ENCODE results near the gene PHLDA3. TPM values are rescaled to one million over a fixed set of nuclear protein-coding genes. Genes with fewer than 3 reads are reported as not detected.

The PHLDA3 gene
- total and polyA plus RNA-seq, 2 donors (not counting 1 experiment from before 2014, with no cell fraction given) = 26.5 to 141 TPM

DNA sequence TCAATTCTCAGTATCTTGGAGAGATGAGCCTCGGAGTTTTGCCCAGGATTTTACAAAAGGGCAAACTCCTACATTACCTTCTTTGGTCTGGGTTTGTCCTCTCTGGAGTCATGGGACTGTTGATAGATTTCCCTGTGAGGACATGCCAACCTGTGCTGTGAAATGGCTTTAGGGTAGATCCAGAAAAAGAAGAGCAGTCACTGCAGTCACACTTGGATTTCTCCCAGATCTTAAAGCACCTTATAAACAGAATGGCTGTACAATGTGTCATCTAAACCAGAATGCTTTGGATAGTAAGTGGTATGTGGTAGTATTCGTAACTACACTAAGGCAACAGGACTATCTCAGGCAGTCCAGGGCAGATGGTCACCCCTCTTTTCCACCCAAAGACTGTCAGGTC is 39.8 kb upstream of the PHLDA3 start:
- Histone ChIP-seq H3K36me3 (ENCODE audit: control insufficient read depth, insufficient read depth, low read length) (no peaks in the 10 kb centered on the region), H3K4me1 (ENCODE audit: control insufficient read depth, extremely low read depth, insufficient read depth, low read length) (peaks cover 31% of the 10 kb centered on the region), H4K20me1 (ENCODE audit: control insufficient read depth, extremely low read depth, insufficient read depth, low read length) (no peaks in the 10 kb centered on the region), H3K9me3 (ENCODE audit: control insufficient read depth, insufficient read depth, low read depth, low read length) (no peaks in the 10 kb centered on the region), H2AFZ (ENCODE audit: low read length) (no peak overlapping the region), H3K4me2 (ENCODE audit: extremely low read depth, insufficient read depth, low read length) (no peak overlapping the region), H3K9ac (ENCODE audit: insufficient read depth, low read length) (no peak overlapping the region), H3K4me3 (replicated peaks in 1 of 4; ENCODE audit: control extremely low read depth in 1 of 4, insufficient read depth in 1 of 4, low read depth in 3 of 4, low read length in 4 of 4) (no peak overlapping the region), H3K79me2 (ENCODE audit: control insufficient read depth, insufficient read depth, low read length) (peaks cover 33% of the 10 kb centered on the region), H3K27me3 (ENCODE audit: control insufficient read depth, insufficient read depth, low read length) (no peaks in the 10 kb centered on the region), H3K27ac (ENCODE audit: insufficient read depth, low read length) (no peak overlapping the region)
- TF ChIP-seq, protein P1, sequence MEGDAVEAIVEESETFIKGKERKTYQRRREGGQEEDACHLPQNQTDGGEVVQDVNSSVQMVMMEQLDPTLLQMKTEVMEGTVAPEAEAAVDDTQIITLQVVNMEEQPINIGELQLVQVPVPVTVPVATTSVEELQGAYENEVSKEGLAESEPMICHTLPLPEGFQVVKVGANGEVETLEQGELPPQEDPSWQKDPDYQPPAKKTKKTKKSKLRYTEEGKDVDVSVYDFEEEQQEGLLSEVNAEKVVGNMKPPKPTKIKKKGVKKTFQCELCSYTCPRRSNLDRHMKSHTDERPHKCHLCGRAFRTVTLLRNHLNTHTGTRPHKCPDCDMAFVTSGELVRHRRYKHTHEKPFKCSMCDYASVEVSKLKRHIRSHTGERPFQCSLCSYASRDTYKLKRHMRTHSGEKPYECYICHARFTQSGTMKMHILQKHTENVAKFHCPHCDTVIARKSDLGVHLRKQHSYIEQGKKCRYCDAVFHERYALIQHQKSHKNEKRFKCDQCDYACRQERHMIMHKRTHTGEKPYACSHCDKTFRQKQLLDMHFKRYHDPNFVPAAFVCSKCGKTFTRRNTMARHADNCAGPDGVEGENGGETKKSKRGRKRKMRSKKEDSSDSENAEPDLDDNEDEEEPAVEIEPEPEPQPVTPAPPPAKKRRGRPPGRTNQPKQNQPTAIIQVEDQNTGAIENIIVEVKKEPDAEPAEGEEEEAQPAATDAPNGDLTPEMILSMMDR (conservative IDR thresholded peaks at IDR 0.05 in 1 of 2, IDR thresholded peaks at IDR 0.05 in 1 of 2; ENCODE audit: low read depth in 1 of 2, low read length in 2 of 2) = no peak
- DNase-seq (ENCODE audit: low read depth in 2 of 2) = peak in 1 of 2 donors; percentile 80

DNA sequence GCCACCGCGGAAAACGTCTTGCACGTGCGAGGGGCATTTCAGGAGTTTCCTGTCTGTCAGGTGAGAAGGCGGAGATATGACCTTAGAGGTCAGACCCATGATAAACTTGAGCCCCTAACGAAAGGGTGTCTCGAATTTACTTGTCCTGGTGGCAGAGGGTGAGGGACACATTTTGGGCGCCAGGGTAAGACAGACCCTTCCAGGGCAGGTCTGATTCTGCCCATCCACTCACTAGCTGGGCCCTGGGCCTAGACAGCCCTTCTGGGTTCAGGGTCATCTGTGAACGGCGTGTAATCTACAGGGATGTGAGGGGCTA is 38.3 kb upstream of the PHLDA3 start:
- no peak for DNase-seq (ENCODE audit: low read depth in 2 of 2)
- peak overlapping the region; percentile 95 for H3K27ac ChIP-seq (ENCODE audit: insufficient read depth, low read length)
- peaks cover 31% of the 10 kb centered on the region for H3K4me1 ChIP-seq (ENCODE audit: control insufficient read depth, extremely low read depth, insufficient read depth, low read length)
- H4K20me1 ChIP-seq (ENCODE audit: control insufficient read depth, extremely low read depth, insufficient read depth, low read length) = no peaks in the 10 kb centered on the region
- H3K4me3 ChIP-seq (replicated peaks in 1 of 4; ENCODE audit: control extremely low read depth in 1 of 4, insufficient read depth in 1 of 4, low read depth in 3 of 4, low read length in 4 of 4) = peak overlapping the region in 3 of 4 experiments; percentile 19 to 85 (median 70)
- TF ChIP-seq EZH2 (IDR thresholded peaks at IDR 0.05; ENCODE audit: low read length, missing control alignments) = no peak
- TF ChIP-seq, protein P1 (conservative IDR thresholded peaks at IDR 0.05 in 1 of 2, IDR thresholded peaks at IDR 0.05 in 1 of 2; ENCODE audit: low read depth in 1 of 2, low read length in 2 of 2) = no peak
- peak overlapping the region; percentile 96 for H3K9ac ChIP-seq (ENCODE audit: insufficient read depth, low read length)
- H3K27me3 ChIP-seq (ENCODE audit: control insufficient read depth, insufficient read depth, low read length) = no peaks in the 10 kb centered on the region
- peak overlapping the region; percentile 65 for H3K4me2 ChIP-seq (ENCODE audit: extremely low read depth, insufficient read depth, low read length)
- H2AFZ ChIP-seq (ENCODE audit: low read length) = no peak overlapping the region
- H3K79me2 ChIP-seq (ENCODE audit: control insufficient read depth, insufficient read depth, low read length) = peaks cover 42% of the 10 kb centered on the region
- no peaks in the 10 kb centered on the region for H3K9me3 ChIP-seq (ENCODE audit: control insufficient read depth, insufficient read depth, low read depth, low read length)
- peaks cover under 1% of the 10 kb centered on the region for H3K36me3 ChIP-seq (ENCODE audit: control insufficient read depth, insufficient read depth, low read length)

DNA sequence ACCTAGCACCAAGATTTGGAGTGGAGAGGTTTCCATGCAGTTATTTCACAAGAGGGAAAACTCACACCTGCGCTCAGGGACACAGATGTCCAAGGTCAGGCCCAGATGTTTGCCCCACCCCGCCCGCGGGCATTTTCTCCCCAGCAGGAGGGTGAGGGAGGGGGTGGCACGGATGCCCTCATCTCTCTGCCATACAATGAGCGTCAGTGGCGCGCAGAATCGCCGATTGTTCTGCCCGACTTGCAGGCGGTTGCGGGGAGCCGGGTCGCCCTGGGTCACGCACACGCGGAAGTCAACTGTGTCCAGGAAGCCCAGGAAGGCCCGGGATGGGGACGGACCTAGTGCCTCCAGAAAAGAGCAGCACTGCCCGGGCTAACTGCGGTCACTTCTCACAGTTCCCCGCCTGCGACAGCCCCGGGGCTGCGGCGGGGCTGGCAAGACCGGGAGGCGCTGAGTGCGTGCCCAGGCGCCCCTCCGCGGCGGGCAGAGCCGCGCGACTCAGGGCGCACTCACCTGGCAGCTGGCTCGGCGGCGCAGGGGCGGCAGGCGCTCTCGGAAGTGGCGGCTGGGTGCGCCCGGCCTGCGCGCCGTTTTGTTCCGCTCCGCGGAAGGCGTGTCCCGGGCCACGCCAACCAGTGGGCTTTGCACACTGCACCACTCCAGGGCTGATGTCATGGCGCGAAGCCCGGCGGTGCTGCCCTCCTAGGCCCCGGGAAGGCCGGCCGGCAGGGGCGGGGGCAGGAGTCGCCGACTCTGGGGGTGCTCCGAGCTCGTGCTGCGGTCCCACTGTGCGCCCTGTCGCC is 37.8 kb upstream of the PHLDA3 start, which contains the start of gene CSRP1:
CSRP1 (minus strand) TSS at position 567 of the 803 bp plus-strand sequence. CDS start 10,820 bp downstream, outside the sequence.
- Histone ChIP-seq H4K20me1 (ENCODE audit: control insufficient read depth, extremely low read depth, insufficient read depth, low read length) (no peaks in the 10 kb centered on the region), H3K27ac (ENCODE audit: insufficient read depth, low read length) (peak within 1 kb of the TSS; percentile 95), H3K9me3 (ENCODE audit: control insufficient read depth, insufficient read depth, low read depth, low read length) (no peaks in the 10 kb centered on the region), H3K9ac (ENCODE audit: insufficient read depth, low read length) (peak within 1 kb of the TSS; percentile 96), H3K4me1 (ENCODE audit: control insufficient read depth, extremely low read depth, insufficient read depth, low read length) (peaks cover 30% of the 10 kb centered on the region), H3K4me3 (replicated peaks in 1 of 4; ENCODE audit: control extremely low read depth in 1 of 4, insufficient read depth in 1 of 4, low read depth in 3 of 4, low read length in 4 of 4) (peak within 1 kb of the TSS; percentile 70 to 85 (median 80)), H3K36me3 (ENCODE audit: control insufficient read depth, insufficient read depth, low read length) (peaks cover 4% of the 10 kb centered on the region), H3K4me2 (ENCODE audit: extremely low read depth, insufficient read depth, low read length) (peak within 1 kb of the TSS; percentile 65), H3K79me2 (ENCODE audit: control insufficient read depth, insufficient read depth, low read length) (peaks cover 47% of the 10 kb centered on the region), H3K27me3 (ENCODE audit: control insufficient read depth, insufficient read depth, low read length) (no peaks in the 10 kb centered on the region), H2AFZ (ENCODE audit: low read length) (no peak within 1 kb of the TSS)
- TF ChIP-seq, protein P1 (conservative IDR thresholded peaks at IDR 0.05 in 1 of 2, IDR thresholded peaks at IDR 0.05 in 1 of 2; ENCODE audit: low read depth in 1 of 2, low read length in 2 of 2) = no peak
- no peak for TF ChIP-seq EZH2 (IDR thresholded peaks at IDR 0.05; ENCODE audit: low read length, missing control alignments)
- peak; percentile 87 to 90 for DNase-seq (ENCODE audit: low read depth in 2 of 2)

All from fibroblast of lung (primary cell).